Measurements from ENCODE around the gene ACTN4. TPM values are rescaled to one million over a fixed set of nuclear protein-coding genes. Genes with fewer than 3 reads are reported as not detected.

The ACTN4 gene
- total RNA-seq, 1 donor from 2014 or later = 628 TPM

DNA sequence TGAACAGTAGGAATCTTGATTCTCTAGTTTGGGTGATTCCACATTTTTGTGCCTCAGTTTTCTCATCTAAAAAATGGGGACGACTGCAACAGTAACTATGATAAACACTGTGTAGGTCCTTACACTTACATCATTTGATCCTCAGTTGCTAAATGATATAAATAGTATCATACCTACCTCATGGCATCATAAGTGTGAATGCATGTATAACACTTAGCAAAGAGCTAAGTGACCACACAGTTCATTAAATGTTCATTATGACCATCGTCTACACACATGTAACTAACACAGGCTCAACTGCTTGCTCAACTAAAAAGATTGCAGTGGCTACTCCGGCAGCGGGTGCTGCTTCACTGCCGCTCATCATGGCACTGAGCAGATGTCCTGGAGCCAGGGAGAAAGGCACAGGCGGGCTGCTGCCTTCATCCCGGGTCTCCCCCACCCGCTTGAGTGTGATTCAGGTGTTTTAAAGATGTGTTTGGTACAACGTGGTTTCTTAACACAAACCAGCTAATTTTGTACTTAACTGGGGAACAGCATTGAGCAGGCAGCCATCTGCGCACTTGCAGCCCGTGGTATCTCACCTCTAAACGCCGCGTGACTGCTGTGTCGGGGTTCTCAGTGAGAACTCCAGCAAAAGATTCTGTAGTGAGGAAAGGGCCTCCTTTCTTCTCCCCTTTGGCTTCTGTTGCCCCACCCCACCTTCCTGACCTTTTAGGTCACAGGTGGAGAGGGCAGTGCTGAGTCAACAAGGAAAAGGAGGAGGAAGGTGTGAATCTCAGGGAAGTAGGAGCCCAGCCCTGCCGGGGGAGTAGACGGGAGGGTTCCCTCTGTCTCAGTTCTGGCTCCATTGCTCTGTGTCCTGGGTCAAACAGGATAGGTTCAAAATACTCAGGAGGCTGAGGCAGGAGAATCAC lies 11.7 kb upstream of the ACTN4 start:
- DNase-seq (ENCODE audit: low spot score) = no peak

DNA sequence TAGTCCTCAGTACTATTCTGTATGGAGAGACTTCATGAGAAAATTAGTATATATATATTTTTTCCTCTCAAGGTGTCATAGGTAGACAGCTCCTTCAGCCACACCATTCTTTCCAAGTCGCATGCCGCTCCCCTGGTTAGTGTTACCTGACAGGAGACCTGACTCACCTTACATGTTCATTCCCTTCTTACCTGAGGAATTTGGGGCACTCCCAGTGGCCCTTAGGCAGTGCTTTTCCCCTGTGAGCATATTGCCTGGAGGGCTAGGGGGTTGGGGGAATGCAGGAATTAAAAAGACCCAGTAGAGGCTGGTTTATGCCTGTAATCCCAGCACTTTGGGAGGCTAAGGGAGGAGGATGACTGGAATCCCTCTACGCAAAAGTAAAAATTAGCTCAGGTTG lies 9.0 kb upstream of the ACTN4 start:
- DNase-seq (ENCODE audit: low spot score) = no peak

DNA sequence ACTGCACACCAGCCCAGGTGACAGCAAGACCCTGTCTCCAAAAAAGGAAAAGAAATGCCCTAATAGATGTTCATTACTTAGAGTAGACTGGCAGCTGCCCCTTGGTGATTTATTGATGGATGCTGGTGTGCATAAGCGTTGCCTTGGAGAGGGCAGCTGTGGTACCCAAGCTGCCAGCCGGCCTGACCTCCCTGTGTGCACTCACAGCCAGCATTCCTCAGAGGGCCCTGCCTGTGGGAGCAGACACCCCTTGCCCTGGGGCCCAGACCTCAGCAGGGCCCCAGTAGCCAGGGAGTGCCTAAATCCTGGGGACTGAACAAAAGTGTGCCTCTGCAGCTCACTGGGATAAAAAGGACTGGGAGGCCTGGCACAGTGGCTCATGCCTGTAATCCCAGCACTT lies 7.8 kb upstream of the ACTN4 start:
- DNase-seq (ENCODE audit: low spot score) = no peak

DNA sequence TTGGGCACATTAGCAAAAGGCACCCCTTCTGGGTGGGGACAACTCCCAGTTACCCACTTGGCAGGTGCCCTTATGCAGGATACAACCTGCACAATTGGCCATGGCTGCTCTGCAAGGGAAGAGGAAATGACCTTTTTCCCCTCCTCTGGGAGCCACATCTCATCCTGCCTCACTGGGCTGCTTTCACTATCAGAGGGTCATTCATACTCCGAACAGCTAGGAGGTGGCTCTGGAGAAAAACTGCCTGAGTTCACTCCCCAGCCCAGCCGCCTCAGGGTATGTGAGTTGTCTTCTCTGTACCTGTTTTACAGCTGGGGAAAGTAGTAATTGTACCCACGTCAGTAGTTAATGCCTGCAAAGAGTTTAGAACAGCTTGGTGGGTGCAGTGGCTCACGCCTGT lies 7.1 kb upstream of the ACTN4 start:
- no peak for DNase-seq (ENCODE audit: low spot score)

DNA sequence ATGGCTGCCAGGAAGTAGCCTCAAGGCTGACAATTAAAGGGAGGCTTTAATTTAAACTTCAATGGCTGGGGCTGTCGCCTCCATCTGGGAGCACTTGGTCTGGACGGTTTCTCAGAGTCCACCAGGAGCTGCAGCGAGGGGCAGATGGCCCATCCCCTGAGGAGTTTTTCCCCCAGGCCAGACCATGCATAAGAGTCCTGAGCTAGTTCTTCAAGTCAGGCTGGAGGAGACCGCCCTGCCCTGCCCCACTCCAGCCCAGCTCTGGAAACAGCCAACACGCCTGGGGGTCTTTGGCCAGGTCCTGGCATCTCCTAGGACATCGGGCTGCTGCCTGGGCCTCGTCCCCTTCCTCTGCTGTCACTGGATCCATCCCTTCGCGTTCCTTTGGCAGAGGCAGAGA lies 5.3 kb upstream of the ACTN4 start:
- DNase-seq (ENCODE audit: low spot score) = no peak

DNA sequence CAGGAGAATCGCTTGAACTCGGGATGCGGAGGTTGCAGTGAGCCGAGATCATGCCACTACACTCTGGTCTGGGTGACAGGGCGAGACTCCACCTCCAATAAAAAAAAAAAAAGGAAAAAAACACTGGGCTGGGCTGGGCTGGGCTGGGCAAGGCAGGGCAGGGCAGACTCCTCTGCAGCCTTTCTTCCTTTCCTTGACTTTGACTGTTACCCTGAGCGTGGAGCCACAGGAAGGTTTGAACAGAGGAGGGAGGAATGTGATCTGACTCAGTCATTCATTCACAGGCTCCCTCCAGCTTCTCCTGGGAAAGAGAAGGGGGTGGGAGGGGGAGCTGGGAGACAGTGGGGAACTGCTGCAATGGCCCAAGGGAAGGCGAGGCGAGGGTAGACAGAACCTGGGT lies 2.7 kb upstream of the ACTN4 start:
- no peak for DNase-seq (ENCODE audit: low spot score)

DNA sequence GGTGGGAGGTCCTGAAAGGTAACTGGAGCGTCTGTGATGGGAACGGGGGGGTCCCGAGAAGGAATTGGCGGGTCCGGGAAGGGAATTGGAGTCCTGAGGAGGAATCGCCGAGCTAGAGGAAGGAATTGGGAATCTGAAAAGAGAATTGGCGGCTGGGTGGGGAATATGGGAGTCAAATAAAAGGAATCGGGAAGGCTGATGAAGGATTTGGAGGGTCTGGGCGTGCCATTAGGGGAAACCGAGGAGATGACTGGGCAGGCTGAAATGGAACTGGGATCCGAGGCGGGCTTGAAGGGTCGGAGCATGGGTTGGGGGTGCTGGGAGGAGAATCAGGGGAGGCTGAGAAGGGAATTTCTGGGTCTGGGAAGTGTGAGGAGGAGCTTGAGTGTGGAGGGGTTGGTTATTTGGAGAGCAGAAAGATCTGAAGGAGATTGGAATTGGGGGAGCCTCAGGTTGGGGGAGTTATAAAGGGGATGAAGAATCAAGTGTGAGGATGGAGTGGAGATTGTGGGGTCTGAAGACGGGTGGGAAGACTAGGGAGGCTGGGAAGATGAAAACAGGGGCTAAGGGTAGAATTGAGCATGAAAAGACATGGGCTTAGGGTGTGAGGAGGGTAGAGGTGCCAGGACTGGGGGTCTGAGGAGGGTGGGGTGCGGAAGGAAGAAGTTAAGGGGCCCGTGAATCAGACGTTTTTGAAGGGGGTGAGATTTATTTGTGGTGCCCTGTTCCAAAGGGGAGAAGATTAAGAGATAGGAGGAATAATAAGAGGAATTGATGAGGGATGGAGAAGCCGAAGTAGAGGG lies 718 bp downstream of the ACTN4 start:
- no peak for DNase-seq (ENCODE audit: low spot score)

DNA sequence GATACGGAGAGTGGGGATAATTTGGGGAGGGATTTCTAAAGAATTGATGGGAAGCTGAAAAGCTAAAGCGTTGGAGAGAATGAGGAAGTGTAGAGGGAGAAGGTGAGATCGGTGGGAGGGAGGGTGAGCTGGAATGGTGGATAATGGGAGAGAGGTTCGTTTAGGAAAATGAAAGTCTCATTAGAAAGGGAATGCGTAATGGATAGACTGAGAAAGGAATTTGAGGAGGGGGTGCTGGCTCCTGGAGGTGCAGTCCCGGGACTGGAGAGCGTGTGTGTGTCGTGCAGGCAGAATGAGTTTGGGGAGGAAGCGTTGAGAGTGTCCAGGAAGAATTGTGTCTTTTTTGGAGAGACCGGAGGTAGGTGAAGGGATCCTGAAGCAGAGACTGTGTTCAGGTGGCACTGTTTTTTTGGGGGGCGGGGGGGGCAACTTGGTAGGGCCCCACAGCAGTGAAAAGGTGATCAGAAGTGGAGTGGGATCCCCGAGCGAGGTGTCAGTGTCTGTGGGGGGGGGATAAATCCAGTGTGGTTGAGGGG lies 1.4 kb downstream of the ACTN4 start:
- no peak for DNase-seq (ENCODE audit: low spot score)

DNA sequence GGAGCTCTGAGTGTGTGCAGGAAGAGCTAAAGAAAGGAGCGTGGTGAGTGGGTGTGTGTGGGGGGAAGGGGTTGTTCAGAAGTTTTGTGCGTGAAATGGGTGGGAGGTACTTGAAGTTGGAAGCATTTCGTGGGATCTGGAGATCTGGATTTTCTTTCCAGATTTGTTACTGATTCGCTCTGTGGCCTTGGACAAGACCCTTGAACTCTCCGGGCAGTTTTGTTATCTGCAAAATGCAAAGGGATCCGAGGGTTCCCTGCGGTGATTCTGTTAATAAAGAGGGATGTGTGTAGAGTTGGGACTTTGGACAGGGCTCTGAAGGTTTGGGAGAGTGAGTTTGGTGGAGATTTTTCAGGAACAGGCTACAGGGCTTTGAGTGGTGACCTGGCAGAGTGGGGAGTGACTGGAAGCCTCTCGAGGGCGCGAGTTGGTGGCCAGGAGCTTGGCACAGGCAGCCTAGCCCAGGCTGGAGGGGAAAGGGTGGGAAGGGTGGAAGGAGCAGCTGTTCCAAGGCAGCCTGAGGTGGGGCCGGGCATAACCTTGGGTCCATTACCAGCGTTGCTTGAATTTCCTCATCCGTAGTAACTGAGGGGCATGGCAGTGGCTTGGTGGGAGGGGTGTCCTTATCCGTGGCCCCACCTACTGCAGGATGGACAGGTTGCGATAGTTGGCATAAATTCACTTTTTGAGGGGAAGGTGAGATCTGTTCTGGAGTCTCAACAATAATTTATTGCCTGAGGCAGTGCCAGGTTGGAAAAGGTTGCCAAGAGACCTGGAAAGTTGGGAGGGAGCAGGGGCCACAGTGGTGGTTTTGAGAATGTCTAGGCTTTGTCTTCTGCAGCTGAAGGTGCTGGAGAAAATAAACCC lies 2.1 kb downstream of the ACTN4 start:
- DNase-seq (ENCODE audit: low spot score) = peak; percentile 54

DNA sequence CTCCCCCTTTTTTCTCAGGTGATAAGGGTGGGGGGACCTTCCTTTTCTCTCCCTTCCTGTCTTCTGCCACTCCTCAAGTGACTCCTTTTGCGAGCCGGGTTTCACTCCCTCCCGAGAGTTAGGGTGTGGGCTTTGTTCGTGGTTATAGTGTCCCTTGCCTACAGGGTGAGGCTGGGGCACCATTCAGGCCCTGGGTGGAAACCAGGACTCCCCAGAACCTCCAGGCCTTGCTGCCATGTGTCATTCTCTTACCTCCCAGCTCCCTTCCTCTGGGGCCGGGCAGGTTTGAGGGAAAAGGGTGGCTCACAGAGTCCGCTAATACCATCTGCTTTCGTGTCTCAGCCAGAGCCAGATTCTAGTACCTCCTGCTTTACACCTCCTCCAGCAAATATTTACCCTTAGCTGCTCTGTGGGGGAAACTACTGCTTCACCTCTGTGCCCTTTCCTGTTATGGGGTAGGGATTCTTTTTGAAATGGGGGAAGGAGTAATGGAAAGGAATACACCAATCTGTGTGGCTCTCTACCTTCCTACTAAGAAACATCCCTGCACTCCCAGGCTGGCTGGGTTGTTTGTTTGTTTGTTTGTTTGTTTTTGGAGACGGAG lies 2.8 kb downstream of the ACTN4 start:
- no peak for DNase-seq (ENCODE audit: low spot score)

DNA sequence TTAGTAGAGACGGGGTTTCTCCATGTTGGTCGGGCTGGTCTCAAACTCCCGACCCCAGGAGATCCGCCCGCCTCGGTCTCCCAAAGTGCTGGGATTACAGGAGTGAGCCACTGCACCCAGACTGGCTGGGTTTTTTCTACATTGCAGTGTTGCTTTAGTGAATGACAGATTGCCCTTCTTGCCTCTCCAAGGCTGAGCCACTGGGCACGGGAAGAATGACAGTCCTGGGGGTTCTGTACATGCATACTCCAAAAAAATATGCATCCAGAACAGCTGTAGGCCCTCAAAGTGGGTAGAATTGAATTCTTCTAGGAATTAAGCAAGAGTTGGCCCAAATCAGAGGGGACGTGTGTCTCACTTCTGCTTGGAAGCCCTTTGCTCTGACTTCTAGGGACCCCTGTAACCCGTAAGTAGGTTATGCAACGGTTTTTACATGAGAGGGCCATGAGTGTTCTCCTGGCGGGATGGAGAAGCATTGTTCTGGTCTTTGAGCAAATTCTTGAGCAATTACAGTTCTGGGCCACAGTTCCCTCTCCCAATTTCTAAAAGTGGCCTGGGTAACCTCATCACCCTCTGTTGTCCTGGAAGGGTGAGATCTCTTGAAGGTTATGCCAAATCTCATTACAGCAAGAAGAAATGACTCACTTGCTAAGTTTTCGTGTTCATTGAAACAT lies 3.6 kb downstream of the ACTN4 start:
- no peak for DNase-seq (ENCODE audit: low spot score)

DNA sequence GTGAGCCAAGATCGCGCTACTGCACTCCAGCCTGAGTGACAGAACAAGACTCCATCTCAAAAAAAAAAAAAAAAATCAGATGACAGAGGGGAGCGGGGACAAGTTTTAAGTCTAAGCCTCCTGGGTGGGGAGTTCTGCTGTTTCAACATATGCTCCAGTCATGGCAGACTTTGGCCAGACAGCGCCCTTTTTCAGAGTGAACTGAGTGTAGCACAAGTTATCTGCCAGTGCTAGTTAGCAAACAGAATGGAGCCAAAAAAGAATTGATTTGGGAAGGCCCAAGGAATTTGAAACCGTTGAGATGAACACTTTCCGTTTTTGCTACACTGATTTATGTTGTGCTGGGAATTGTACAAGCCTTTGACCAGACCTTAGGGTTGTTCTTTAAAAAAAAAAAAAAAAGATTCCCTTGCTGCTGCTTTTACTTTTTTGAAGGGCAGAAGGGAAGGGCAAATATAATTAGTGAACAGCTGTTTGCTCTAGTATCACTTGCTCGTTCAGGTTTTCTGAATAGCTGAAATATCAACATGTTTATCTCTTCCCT lies 5.7 kb downstream of the ACTN4 start:
- peak; percentile 81 for DNase-seq (ENCODE audit: low spot score)

DNA sequence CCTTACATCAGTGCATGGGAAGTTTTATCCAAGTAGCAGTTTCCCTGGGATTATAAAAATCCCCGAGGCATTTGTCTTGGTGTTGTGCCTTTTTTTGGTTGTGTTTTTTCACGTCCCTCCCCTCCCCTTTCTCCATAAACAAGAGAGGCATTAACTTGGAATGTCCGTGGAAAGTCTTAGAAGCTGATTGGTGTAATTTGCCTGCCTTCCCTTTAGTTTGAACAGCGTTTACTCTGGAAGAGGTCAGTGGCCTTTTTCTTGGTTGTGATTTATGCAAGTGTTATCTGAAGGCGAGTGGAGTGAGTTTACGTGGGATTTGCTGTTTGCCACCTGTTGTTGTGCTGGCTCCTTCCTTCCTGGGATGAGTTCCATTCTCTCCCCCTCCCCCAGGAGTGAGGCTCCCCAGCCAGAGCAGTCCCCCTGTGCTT lies 7.2 kb downstream of the ACTN4 start:
- DNase-seq (ENCODE audit: low spot score) = no peak

DNA sequence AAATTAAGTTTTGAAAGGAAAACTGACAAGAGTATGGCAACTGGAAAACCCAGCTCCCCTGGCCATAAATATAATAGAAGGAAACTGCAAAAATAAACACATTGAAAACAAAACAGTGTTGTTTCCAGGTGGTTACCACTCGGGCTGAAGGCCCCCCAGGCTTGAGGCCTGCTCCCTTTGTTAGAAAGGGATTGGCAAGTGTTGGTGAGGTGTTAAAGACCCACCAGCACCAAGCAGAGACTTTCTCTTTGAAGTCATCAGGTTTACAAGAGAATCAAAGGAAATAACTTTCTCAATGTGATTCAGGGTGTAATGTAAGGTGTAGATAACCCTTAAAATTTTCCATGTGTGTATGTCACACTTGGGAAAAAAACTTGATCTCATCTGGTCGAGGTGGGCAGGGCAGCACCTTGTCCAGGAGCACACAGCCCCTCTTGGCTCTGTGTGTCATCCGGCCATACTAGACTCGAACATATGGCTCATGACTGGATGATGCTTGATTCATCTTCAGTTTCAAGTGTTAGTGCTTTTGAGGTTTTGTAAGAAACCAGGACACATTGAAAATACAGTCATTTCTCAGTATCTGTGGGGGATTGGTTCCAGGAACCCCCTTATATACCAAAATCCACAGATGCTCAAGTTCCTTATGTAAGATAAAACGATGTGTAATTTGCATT lies 7.8 kb downstream of the ACTN4 start:
- DNase-seq (ENCODE audit: low spot score) = no peak

DNA sequence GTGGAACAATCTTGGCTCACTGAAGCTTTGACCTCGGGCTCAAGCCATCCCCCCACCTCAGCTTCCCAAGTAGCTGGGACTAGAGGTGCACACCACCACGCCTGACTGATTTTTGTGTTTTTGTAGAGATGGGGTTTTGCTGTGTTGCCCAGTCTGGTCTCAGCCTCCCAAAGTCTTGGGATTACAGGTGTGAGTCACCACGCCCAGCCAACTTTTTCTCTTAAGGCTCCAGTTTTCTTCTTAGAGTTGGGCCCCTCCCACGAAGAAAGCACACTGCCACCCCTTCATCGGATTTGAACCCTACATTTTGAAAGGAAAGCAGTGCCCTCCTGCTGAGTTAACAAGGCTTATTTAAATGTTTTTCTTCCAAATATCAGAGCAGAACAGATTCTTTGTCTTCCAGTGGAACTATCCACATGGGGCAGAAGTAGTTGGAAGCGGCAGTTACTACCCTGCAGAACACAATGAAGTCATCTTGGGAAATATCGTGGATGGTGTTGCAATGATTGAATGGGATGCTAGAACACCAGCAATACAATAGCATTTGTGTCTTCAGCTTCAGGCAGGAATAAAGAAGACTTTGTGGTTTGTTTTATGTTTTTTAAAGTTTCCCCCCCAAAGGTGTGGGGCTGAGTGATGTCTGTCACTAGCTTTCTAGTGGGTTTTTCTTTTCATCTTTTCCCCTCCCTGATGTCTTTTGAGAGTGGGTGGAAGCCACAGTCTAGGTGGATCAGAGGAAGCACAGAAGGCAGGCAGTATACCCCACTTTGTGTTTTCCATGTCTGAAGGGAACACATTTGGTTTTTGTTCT lies 8.9 kb downstream of the ACTN4 start:
- DNase-seq (ENCODE audit: low spot score) = no peak

DNA sequence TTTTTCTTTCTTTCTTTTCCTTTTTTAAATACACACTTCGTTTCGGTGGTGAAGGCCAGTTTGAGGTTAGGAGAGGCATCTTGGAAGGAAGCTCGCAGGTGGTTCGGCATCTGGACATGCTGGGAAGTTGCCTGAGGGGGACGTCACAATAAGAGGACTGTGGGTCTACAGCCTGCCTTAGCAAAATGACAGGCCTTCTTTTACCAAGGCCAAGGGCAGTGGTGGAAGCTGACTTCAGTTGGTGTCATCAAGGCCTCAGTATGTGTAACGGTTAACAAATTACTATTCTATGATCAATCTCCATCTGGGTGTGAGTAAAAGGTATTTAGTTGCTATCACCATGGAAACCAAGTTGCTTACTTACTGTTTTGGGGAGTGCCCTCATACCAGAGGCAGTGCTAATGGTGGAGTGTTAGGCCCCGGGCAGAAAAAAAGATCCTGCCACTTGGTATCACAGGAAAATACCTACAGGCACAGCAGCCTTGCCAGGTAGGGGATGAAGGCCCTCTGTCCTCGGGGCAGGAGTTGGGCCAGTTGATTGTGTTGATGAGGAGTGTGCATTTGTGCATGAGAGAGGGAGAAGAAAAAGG lies 10.3 kb downstream of the ACTN4 start:
- no peak for DNase-seq (ENCODE audit: low spot score)

DNA sequence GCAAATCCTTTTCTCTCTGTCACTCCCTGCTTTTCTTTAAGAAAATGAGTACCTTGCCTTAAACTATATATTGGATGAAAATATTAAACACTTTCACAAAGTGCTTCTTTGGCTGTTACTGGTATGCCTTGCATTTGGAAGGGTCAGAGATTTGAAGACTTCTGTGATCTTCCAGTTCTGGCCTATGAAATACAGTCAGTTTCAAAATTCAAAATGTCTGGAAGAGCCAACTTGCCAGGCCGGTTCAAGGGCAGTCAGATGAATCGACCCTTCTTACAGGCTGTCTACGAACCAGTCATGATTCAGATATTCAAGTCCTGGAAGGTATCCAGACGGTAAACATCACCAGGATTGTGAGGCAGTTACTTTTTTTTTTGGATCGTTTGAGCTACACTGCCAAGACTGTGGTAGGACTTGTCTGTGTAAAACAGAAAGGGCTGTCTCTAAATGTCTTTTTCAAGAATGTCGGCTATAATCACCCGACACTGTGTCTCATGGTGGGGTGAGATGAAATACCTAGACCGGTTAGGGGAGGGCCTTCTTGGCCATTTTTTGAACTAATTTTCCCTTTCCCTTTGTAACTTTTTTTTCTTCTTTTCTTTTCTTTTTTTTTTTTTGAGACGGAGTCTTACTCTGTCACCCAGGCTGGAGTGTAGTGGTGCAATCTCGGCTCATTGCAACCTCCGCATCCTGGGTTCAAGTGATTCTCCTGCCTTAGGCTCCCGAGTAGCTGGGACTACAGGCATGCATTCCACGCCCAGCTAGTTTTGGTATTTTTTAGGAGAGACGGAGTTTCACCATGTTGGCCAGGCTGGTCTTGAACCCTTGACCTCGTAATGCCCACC lies 11.2 kb downstream of the ACTN4 start:
- peak; percentile 86 for DNase-seq (ENCODE audit: low spot score)

DNA sequence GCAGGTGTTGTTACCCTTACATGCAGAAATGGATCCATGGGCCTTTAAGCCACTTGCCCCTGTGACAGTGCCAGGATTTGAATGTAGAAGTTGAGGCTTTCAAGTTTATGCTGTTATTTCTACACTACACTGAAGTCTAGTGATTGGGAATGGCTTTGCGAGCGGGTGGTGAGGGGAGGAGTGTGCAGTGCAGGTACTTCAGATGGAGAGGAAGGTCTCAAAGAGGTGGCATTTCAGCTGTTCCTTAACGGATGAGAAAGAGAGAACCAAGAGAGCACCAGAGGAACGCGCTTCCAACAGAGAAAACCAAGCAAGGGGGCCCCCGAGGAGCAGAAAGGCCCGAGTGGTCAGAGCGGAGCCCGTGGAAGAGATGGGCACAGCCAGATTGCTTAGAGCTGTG lies 13.3 kb downstream of the ACTN4 start:
- DNase-seq (ENCODE audit: low spot score) = no peak
